B cell (primary cell): Measurements from ENCODE around the gene RPL10A. TPM values are rescaled to one million over a fixed set of nuclear protein-coding genes. Genes with fewer than 3 reads are reported as not detected.

Experiments
- ATAC-seq: fragments of 200-7000 bp; cut with Tn5 transposase; one replicate; pipeline ENCODE4 v1.10.0; 2021; ENCODE audit warnings: low read depth, mild to moderate bottlenecking, moderate number of reproducible peaks, moderate library complexity
- CTCF ChIA-PET: fragments of 350-600 bp; sonication (Branson Sonifier 250); formaldehyde crosslinking; loops from one replicate; lab custom pipeline; 2021; ENCODE audit warnings: antibody characterized with exemption, inconsistent platforms; lab: Charles Lee
- POLR2A ChIA-PET: fragments of 350-600 bp; sonication (Branson Sonifier 250); formaldehyde crosslinking; loops from one replicate; lab custom pipeline; 2021; ENCODE audit warnings: antibody characterized with exemption; lab: Charles Lee
- DNase-seq: peaks from one replicate; pipeline ENCODE4 v3.0.0; 2013
- H2AFZ ChIP-seq: 2 replicates; pipeline ENCODE4 v1.6.1; 2012; ENCODE audit warnings: mild to moderate bottlenecking, low read depth, low read length; ENCODE audit not compliant: insufficient read depth, poor library complexity, severe bottlenecking
- H3K27ac ChIP-seq, 2 donors: 1 replicate in 1 of 2; 2 replicates in 1 of 2; pipeline ENCODE4 v1.5.1; 2012 to 2013; ENCODE audit warnings: low read length in 2 of 2, mild to moderate bottlenecking in 2 of 2, moderate library complexity in 1 of 2
- H3K27me3 ChIP-seq, 4 experiments: fragments of 200-600 bp in 1 of 4; sonication (generic) in 1 of 4; replicated peaks in 1 of 4; 1 replicate in 2 of 4; 2 replicates in 2 of 4; pipeline versions ENCODE4 v1.6.1 to v1.7.0; 2013 to 2016; ENCODE audit warnings: low read length in 3 of 4, mild to moderate bottlenecking in 2 of 4, mixed read lengths in 1 of 4, moderate library complexity in 1 of 4; ENCODE audit not compliant: insufficient read depth in 4 of 4, control insufficient read depth in 3 of 4; ENCODE audit errors: control extremely low read depth in 1 of 4
- H3K36me3 ChIP-seq, 2 experiments: replicated peaks in 1 of 2; 1 replicate in 1 of 2; 2 replicates in 1 of 2; pipeline versions ENCODE4 v1.6.1 to v1.7.1; 2013; ENCODE audit warnings: low read length in 1 of 2; ENCODE audit not compliant: insufficient read depth in 2 of 2, control insufficient read depth in 1 of 2; ENCODE audit errors: control extremely low read depth in 1 of 2, extremely low read depth in 1 of 2
- H3K4me1 ChIP-seq, 2 donors: fragments of 200-600 bp in 1 of 2; sonication (generic) in 1 of 2; 1 replicate in 1 of 2; 2 replicates in 1 of 2; pipeline versions ENCODE4 v1.5.1 to v1.6.1; 2013 to 2017; ENCODE audit warnings: low read length in 2 of 2; ENCODE audit not compliant: control insufficient read depth in 2 of 2, insufficient read depth in 2 of 2
- H3K4me2 ChIP-seq: replicated peaks from 2 replicates; pipeline ENCODE3; 2012; ENCODE audit warnings: mild to moderate bottlenecking, low read depth, low read length; ENCODE audit not compliant: poor library complexity, severe bottlenecking
- H3K4me3 ChIP-seq, 5 experiments: fragments of 200-600 bp in 1 of 5; sonication (generic) in 1 of 5; 1 replicate in 3 of 5; 2 replicates in 2 of 5; pipeline versions ENCODE4 v1.5.1 to v1.7.0; 2011 to 2016; ENCODE audit warnings: low read length in 4 of 5, mild to moderate bottlenecking in 4 of 5, low read depth in 2 of 5, control low read depth in 1 of 5, moderate library complexity in 1 of 5; ENCODE audit not compliant: insufficient read depth in 1 of 5; ENCODE audit errors: control extremely low read depth in 1 of 5, extremely low read depth in 1 of 5
- H3K79me2 ChIP-seq: fragments of 200-600 bp; sonication (generic); one replicate; pipeline ENCODE4 v1.6.0; 2016; ENCODE audit warnings: low read length; ENCODE audit not compliant: control insufficient read depth, insufficient read depth
- H3K9ac ChIP-seq: fragments of 200-600 bp; sonication (generic); 2 replicates; pipeline ENCODE4 v1.6.1; 2017; ENCODE audit warnings: mild to moderate bottlenecking, low read length, moderate library complexity
- H3K9me3 ChIP-seq, 3 donors: one replicate each; pipeline versions ENCODE4 v1.6.1 to v1.7.1; 2013; ENCODE audit warnings: low read length in 2 of 3; ENCODE audit not compliant: control insufficient read depth in 2 of 3, insufficient read depth in 1 of 3; ENCODE audit errors: control extremely low read depth in 1 of 3
- H4K20me1 ChIP-seq: 2 replicates; pipeline ENCODE4 v1.6.0; 2012; ENCODE audit warnings: mild to moderate bottlenecking, low read length; ENCODE audit not compliant: insufficient read depth, control insufficient read depth, poor library complexity, severe bottlenecking
- H3K27ac Mint-ChIP-seq: one replicate; pipeline ENCODE4 v1.8.0; 2021; ENCODE audit warnings: mixed read lengths
- H3K27me3 Mint-ChIP-seq: one replicate; pipeline ENCODE4 v1.8.0; 2021; ENCODE audit warnings: mixed read lengths
- H3K4me1 Mint-ChIP-seq: one replicate; pipeline ENCODE4 v1.8.0; 2021; ENCODE audit warnings: mixed read lengths
- H3K4me3 Mint-ChIP-seq: one replicate; pipeline ENCODE4 v1.8.0; 2021; ENCODE audit warnings: mixed read lengths
- H3K9me3 Mint-ChIP-seq: one replicate; pipeline ENCODE4 v1.8.0; 2022; ENCODE audit warnings: mixed read lengths; ENCODE audit not compliant: insufficient read depth
- CTCF ChIP-seq: fragments of 200-600 bp; IDR thresholded peaks from one replicate; pipeline ENCODE4 v1.8.0; 2022; ENCODE audit warnings: antibody characterized with exemption, mild to moderate bottlenecking
- EZH2 ChIP-seq: IDR thresholded peaks from 2 replicates; pipeline ENCODE4 v1.6.1; 2012; ENCODE audit warnings: borderline replicate concordance, low read depth, mild to moderate bottlenecking, moderate library complexity, low read length; ENCODE audit not compliant: insufficient read depth, poor library complexity, severe bottlenecking
- WGBS: methylation state at CpG from one replicate; pipeline ENCODE4 v1.1.5; 2013; ENCODE audit warnings: missing lambda C conversion rate; ENCODE audit not compliant: insufficient coverage; 5-methylcytosine and 5-hydroxymethylcytosine counted together
- intact Hi-C: fragments of 100-400 bp; cut with micrococcal nuclease; formaldehyde crosslinking; loops from one replicate; pipeline ENCODE4 v1.10.0; 2022
- polyA plus RNA-seq: library from polyadenylated mRNA; depleted of rRNA; stranded (reverse); fragments of >200 nt; gene quantifications from 2 replicates; pipeline ENCODE4 v1.2.3, GENCODE V29; 2012
- total RNA-seq, 2 donors: library from RNA; stranded (reverse); fragments of 120-200 nt in 1 of 2; gene quantifications; 1 replicate in 1 of 2; 2 replicates in 1 of 2; pipeline versions ENCODE4 v1.2.3 to v1.2.4, GENCODE V29; 2013 to 2022

Gene RPL10A
- total and polyA plus RNA-seq, 2 donors (not counting 1 experiment from before 2014, with no cell fraction given): 1,687 to 3,150 TPM

GRCh38 chr6:35468980-35469750 is 964 bp downstream of the RPL10A start:
- H3K36me3 ChIP-seq: peaks cover 2 to 48% of the 10 kb centered on the region in 2 experiments
- Mint-ChIP-seq H3K27ac (peak overlapping the region; percentile 99), H3K27me3 (no peaks in the 10 kb centered on the region), H3K9me3 (no peaks in the 10 kb centered on the region), H3K4me3 (peak overlapping the region; percentile 99), H3K4me1 (peaks cover 42% of the 10 kb centered on the region)
- H4K20me1 ChIP-seq: peaks cover 25% of the 10 kb centered on the region
- TF ChIP-seq EZH2 (no peak), CTCF (no peak)
- DNase-seq (peak; percentile 43), ATAC-seq (no peak)
- WGBS: 1% methylated on average over 37 of the region's 37 CpGs
- peak overlapping the region; percentile 96 for H2AFZ ChIP-seq
- peak overlapping the region; percentile 88 for H3K9ac ChIP-seq
- intact Hi-C loops: loop anchor here (1.0 to 5.0 kb wide), 5 partner anchors 17 to 263 kb away; partner anchors contain the start of genes DEF6, FANCE, PPARD and TEAD3
- ChIA-PET POLR2A (interaction anchor here (0.9 to 2.3 kb wide), 6 partner anchors 17 to 166 kb away, joined by 3 to 19 read pairs (median 3); partner anchors contain the start of genes FANCE, PPARD and TEAD3), CTCF (interaction anchor here (1.0 to 7.9 kb wide), 7 partner anchors 17 to 263 kb away, joined by 3 to 127 read pairs (median 9); partner anchors contain the start of genes DEF6, FANCE and PPARD)
- H3K4me3 ChIP-seq: peak overlapping the region; percentile 51 to 95 (median 87)
- H3K9me3 ChIP-seq: no peaks in the 10 kb centered on the region
- H3K27me3 ChIP-seq: no peaks in the 10 kb centered on the region
- H3K79me2 ChIP-seq: peaks cover 8% of the 10 kb centered on the region
- H3K27ac ChIP-seq: peak overlapping the region; percentile 91 to 92
- peaks cover 19 to 34% of the 10 kb centered on the region in 2 donors for H3K4me1 ChIP-seq
- peak overlapping the region; percentile 82 for H3K4me2 ChIP-seq
